SH-SY5Y (cell line): ENCODE measurements around the gene CDK16.

Experiments
- GATA2 ChIP-seq: IDR thresholded peaks from 2 replicates; pipeline ENCODE4 v1.6.1; 2011; ENCODE audit warnings: mild to moderate bottlenecking, low read depth, low read length
- GATA3 ChIP-seq: IDR thresholded peaks from 2 replicates; pipeline ENCODE4 v1.6.1; 2011; ENCODE audit warnings: low read depth, mild to moderate bottlenecking, low read length, moderate library complexity

GRCh38 chrX:47212381-47213293, 5.8 kb upstream of the CDK16 start:
- TF ChIP-seq GATA2 (peak; percentile 67), GATA3 (no peak)
